T-cell (primary cell): ENCODE data around the gene STX1B. TPM values are rescaled to one million over a fixed set of nuclear protein-coding genes. Genes with fewer than 3 reads are reported as not detected.
A peak's percentile ranks its signal among the peaks of the same experiment; 100 is the strongest.

Experiments used
- ATAC-seq, 4 experiments: fragments of 200-7000 bp in 3 of 4; fragments of 150-1000 bp in 1 of 4; cut with Tn5 transposase; replicated peaks in 1 of 4; 1 replicate in 3 of 4; 2 replicates in 1 of 4; pipeline ENCODE4 v1.10.0; 2021; ENCODE audit warnings: moderate library complexity in 3 of 4, mild to moderate bottlenecking in 2 of 4, moderate number of reproducible peaks in 1 of 4
- CTCF ChIA-PET, 2 donors: fragments of 300-600 bp; sonication (Branson Sonifier 250); formaldehyde crosslinking; loops; one replicate each; lab custom pipeline; 2022; ENCODE audit warnings: antibody characterized with exemption in 2 of 2; lab: Charles Lee
- POLR2A ChIA-PET, 2 donors: fragments of 300-600 bp; sonication (Branson Sonifier 250); formaldehyde crosslinking; loops; one replicate each; lab custom pipeline; 2022; ENCODE audit warnings: antibody characterized with exemption in 2 of 2; lab: Charles Lee
- DNase-seq, 35 experiments: peaks; one replicate each; pipeline versions ENCODE4 v3.0.0 to v3.0.0-alpha.2; 2013 to 2023
- H3K27ac ChIP-seq: one replicate; pipeline ENCODE4 v1.5.1; 2013; ENCODE audit warnings: low read length
- H3K27me3 ChIP-seq, 2 experiments: replicated peaks in 1 of 2; 1 replicate in 1 of 2; 2 replicates in 1 of 2; pipeline versions ENCODE4 v1.6.1 to v1.7.0; 2013; ENCODE audit warnings: low read length in 1 of 2, mixed read lengths in 1 of 2; ENCODE audit not compliant: control insufficient read depth in 2 of 2, insufficient read depth in 2 of 2; ENCODE audit errors: extremely low read depth in 1 of 2
- H3K36me3 ChIP-seq, 2 donors: 1 replicate in 1 of 2; 2 replicates in 1 of 2; pipeline versions ENCODE4 v1.6.1 to v1.7.0; 2013; ENCODE audit warnings: low read length in 1 of 2; ENCODE audit not compliant: control insufficient read depth in 2 of 2, insufficient read depth in 1 of 2; ENCODE audit errors: extremely low read depth in 1 of 2
- H3K4me1 ChIP-seq, 2 experiments: 1 replicate in 1 of 2; 2 replicates in 1 of 2; pipeline versions ENCODE4 v1.6.1 to v1.7.0; 2013; ENCODE audit warnings: low read length in 2 of 2, mixed read lengths in 1 of 2; ENCODE audit not compliant: insufficient read depth in 2 of 2, control insufficient read depth in 1 of 2; ENCODE audit errors: extremely low read depth in 1 of 2
- H3K4me3 ChIP-seq, 2 donors: 1 replicate in 1 of 2; 2 replicates in 1 of 2; pipeline versions ENCODE4 v1.5.1 to v1.7.0; 2013; ENCODE audit warnings: mild to moderate bottlenecking in 2 of 2, low read length in 1 of 2, moderate library complexity in 1 of 2; ENCODE audit not compliant: control insufficient read depth in 1 of 2; ENCODE audit errors: extremely low read depth in 1 of 2
- H3K9me3 ChIP-seq: 2 replicates; pipeline ENCODE4 v1.7.0; 2013
- H3K27ac Mint-ChIP-seq, 2 donors: one replicate each; pipeline ENCODE4 v1.8.0; 2020 to 2021; ENCODE audit warnings: mild to moderate bottlenecking in 2 of 2, mixed read lengths in 2 of 2
- H3K27me3 Mint-ChIP-seq, 2 donors: one replicate each; pipeline ENCODE4 v1.8.0; 2021 to 2022; ENCODE audit warnings: mixed read lengths in 2 of 2
- H3K36me3 Mint-ChIP-seq: one replicate; pipeline ENCODE4 v1.8.0; 2021; ENCODE audit warnings: mixed read lengths
- H3K4me1 Mint-ChIP-seq, 3 donors: one replicate each; pipeline ENCODE4 v1.8.0; 2020 to 2022; ENCODE audit warnings: mixed read lengths in 3 of 3, mild to moderate bottlenecking in 1 of 3
- H3K4me3 Mint-ChIP-seq, 3 donors: one replicate each; pipeline ENCODE4 v1.8.0; 2020 to 2022; ENCODE audit warnings: mild to moderate bottlenecking in 3 of 3, mixed read lengths in 3 of 3, moderate library complexity in 3 of 3
- H3K9me3 Mint-ChIP-seq, 3 donors: one replicate each; pipeline ENCODE4 v1.8.0; 2020 to 2022; ENCODE audit warnings: mixed read lengths in 3 of 3
- WGBS: methylation state at CpG from one replicate; pipeline ENCODE4 v1.1.5; 2013; ENCODE audit warnings: missing lambda C conversion rate; ENCODE audit not compliant: insufficient coverage; 5-methylcytosine and 5-hydroxymethylcytosine counted together
- total RNA-seq, 35 experiments: library from RNA in 6 of 35; stranded (reverse) in 6 of 35; fragments of 120-200 nt in 1 of 35; gene quantifications; one replicate each; pipeline versions ENCODE4 v1.2.1 to v1.2.4 and lab custom pipeline; 2013 to 2026

STX1B gene
- total RNA-seq, 5 donors from 2014 or later (not counting 1 experiment from before 2014, with no cell fraction given), result 2.3 to 3.9 (median 3.4) TPM

GRCh38 chr16:31042866-31043265 lies 32.4 kb upstream of the STX1B start:
- H3K36me3 Mint-ChIP-seq, result peaks cover 16% of the 10 kb centered on the region
- H3K4me1 Mint-ChIP-seq, result no peaks in the 10 kb centered on the region
- 97% methylated on average over 9 of the region's 10 CpGs for WGBS
- no peak overlapping the region for H3K4me3 Mint-ChIP-seq
- DNase-seq (no peak), ATAC-seq (no peak)
- ChIA-PET CTCF (interaction anchor here in 1 of 2 donors (0.5 kb wide), 1 partner anchor 19 kb away, joined by 3 read pairs; no protein-coding TSS in a partner anchor), POLR2A (interaction anchor here in 1 of 2 donors (0.6 kb wide), 1 partner anchor 271 kb away, joined by 3 read pairs; no protein-coding TSS in a partner anchor)
- H3K9me3 Mint-ChIP-seq, result no peaks in the 10 kb centered on the region
- H3K4me1 ChIP-seq, result no peaks in the 10 kb centered on the region
- H3K27me3 ChIP-seq, result no peaks in the 10 kb centered on the region
- no peak overlapping the region for H3K4me3 ChIP-seq
- H3K27ac Mint-ChIP-seq, result no peak overlapping the region
- H3K27ac ChIP-seq, result no peak overlapping the region
- no peaks in the 10 kb centered on the region for H3K27me3 Mint-ChIP-seq
- peaks cover 10 to 38% of the 10 kb centered on the region in 2 donors for H3K36me3 ChIP-seq
- H3K9me3 ChIP-seq, result no peaks in the 10 kb centered on the region

GRCh38 chr16:31038993-31039392 lies 28.6 kb upstream of the STX1B start:
- POLR2A ChIA-PET, result no interaction called here
- Mint-ChIP-seq H3K36me3 (peaks cover 33% of the 10 kb centered on the region), H3K4me3 (no peak overlapping the region), H3K27me3 (no peaks in the 10 kb centered on the region), H3K9me3 (no peaks in the 10 kb centered on the region), H3K4me1 (peaks cover 10 to 16% (median 14%) of the 10 kb centered on the region in 3 donors), H3K27ac (no peak overlapping the region)
- WGBS, result 100% methylated on average over 2 of the region's 2 CpGs
- CTCF ChIA-PET, result interaction anchor here in 1 of 2 donors (0.5 kb wide), 1 partner anchor 76 kb away, joined by 3 read pairs; no protein-coding TSS in a partner anchor
- H3K27me3 ChIP-seq, result no peaks in the 10 kb centered on the region
- H3K4me3 ChIP-seq, result no peak overlapping the region
- DNase-seq (no peak), ATAC-seq (no peak)
- no peaks in the 10 kb centered on the region for H3K9me3 ChIP-seq
- H3K36me3 ChIP-seq, result peaks cover 15 to 60% of the 10 kb centered on the region in 2 donors
- H3K4me1 ChIP-seq, result peaks cover 0 to 10% of the 10 kb centered on the region in 2 experiments
- H3K27ac ChIP-seq, result no peak overlapping the region

- Mint-ChIP-seq H3K4me3 (no peak overlapping the region), H3K27me3 (no peaks in the 10 kb centered on the region), H3K36me3 (peaks cover 30% of the 10 kb centered on the region), H3K27ac (no peak overlapping the region), H3K9me3 (no peaks in the 10 kb centered on the region), H3K4me1 (peaks cover 22 to 29% (median 25%) of the 10 kb centered on the region in 3 donors)
- H3K27me3 ChIP-seq, result no peaks in the 10 kb centered on the region
- H3K4me3 ChIP-seq, result no peak overlapping the region
- H3K36me3 ChIP-seq, result peaks cover 10 to 53% of the 10 kb centered on the region in 2 donors
- POLR2A ChIA-PET, result interaction anchor here in 1 of 2 donors (0.5 kb wide), 1 partner anchor 289 kb away, joined by 3 read pairs; the partner anchor contains the start of gene PHKG2
- no peaks in the 10 kb centered on the region for H3K9me3 ChIP-seq
- no peak for ATAC-seq
- CTCF ChIA-PET, result no interaction called here
- whole genome bisulfite sequencing, result no CpG with 5 or more reads among the region's 2 CpGs
- DNase-seq, result no peak
- peaks cover 0 to 23% of the 10 kb centered on the region in 2 experiments for H3K4me1 ChIP-seq
- H3K27ac ChIP-seq, result no peak overlapping the region
Observed at GRCh38 chr16:31036691-31037090, 26.3 kb upstream of the STX1B start.

- WGBS, result 1% methylated on average over 39 of the region's 47 CpGs
- H3K36me3 Mint-ChIP-seq, result peaks cover 22% of the 10 kb centered on the region
- H3K27me3 ChIP-seq, result no peaks in the 10 kb centered on the region
Observed at GRCh38 chr16:31033709-31034492, 23.5 kb upstream of the STX1B start.

GRCh38 chr16:31032736-31033708 lies 22.6 kb upstream of the STX1B start, which contains the start of gene STX4:
Gene STX4, plus strand, starts transcription at chr16:31033558. Its CDS starts 248 bp downstream, at chr16:31033806.
- peak; percentile 88 to 100 (median 99) for DNase-seq
- 2% methylated on average over 70 of the region's 75 CpGs for WGBS
- no peaks in the 10 kb centered on the region for H3K9me3 Mint-ChIP-seq
- H3K36me3 ChIP-seq, result peaks cover 6 to 24% of the 10 kb centered on the region in 2 donors
- no peaks in the 10 kb centered on the region for H3K9me3 ChIP-seq
- H3K4me3 Mint-ChIP-seq, result peak within 1 kb of the TSS; percentile 85 to 97 (median 94)
- peak within 1 kb of the TSS; percentile 74 to 78 for H3K4me3 ChIP-seq
- H3K27me3 Mint-ChIP-seq, result no peaks in the 10 kb centered on the region
- ATAC-seq, result peak; percentile 82 to 84 (median 83)
- H3K36me3 Mint-ChIP-seq, result peaks cover 17% of the 10 kb centered on the region
- H3K27ac ChIP-seq, result peak within 1 kb of the TSS; percentile 98
- CTCF ChIA-PET, result interaction anchor here in 1 of 2 donors (1.0 to 1.8 kb wide), 2 partner anchors 41 to 427 kb away, joined by 4 read pairs; partner anchors contain the start of genes ARMC5, ZNF646 and ZNF668
- peak within 1 kb of the TSS; percentile 88 to 94 for H3K27ac Mint-ChIP-seq
- H3K27me3 ChIP-seq, result no peaks in the 10 kb centered on the region
- peaks cover 0 to 23% of the 10 kb centered on the region in 2 experiments for H3K4me1 ChIP-seq
- peaks cover 23 to 29% (median 26%) of the 10 kb centered on the region in 3 donors for H3K4me1 Mint-ChIP-seq
- POLR2A ChIA-PET, result interaction anchor here in 1 of 2 donors (0.6 kb wide), 1 partner anchor 131 kb away, joined by 3 read pairs; no protein-coding TSS in a partner anchor

More at GRCh38 chr16:31033709-31034492, 23.5 kb upstream of the STX1B start:
- CTCF ChIA-PET, result interaction anchor here in 1 of 2 donors (0.8 to 1.8 kb wide), 3 partner anchors 40 to 426 kb away, joined by 3 to 4 read pairs (median 4); partner anchors contain the start of genes ARMC5, ZNF646 and ZNF668
- peak overlapping the region; percentile 98 for H3K27ac ChIP-seq
- POLR2A ChIA-PET, result no interaction called here
- no peaks in the 10 kb centered on the region for H3K9me3 ChIP-seq
- H3K9me3 Mint-ChIP-seq, result no peaks in the 10 kb centered on the region
- H3K4me3 ChIP-seq, result peak overlapping the region; percentile 74 to 78
- peaks cover 23 to 29% (median 26%) of the 10 kb centered on the region in 3 donors for H3K4me1 Mint-ChIP-seq
- peaks cover 10 to 32% of the 10 kb centered on the region in 2 donors for H3K36me3 ChIP-seq
- ATAC-seq (peak; percentile 44 to 60 (median 56)), DNase-seq (peak; percentile 69 to 92 (median 82))
- peak overlapping the region; percentile 85 to 97 (median 94) for H3K4me3 Mint-ChIP-seq
- no peaks in the 10 kb centered on the region for H3K27me3 Mint-ChIP-seq
- peak overlapping the region; percentile 88 to 94 for H3K27ac Mint-ChIP-seq
- H3K4me1 ChIP-seq, result peaks cover 0 to 23% of the 10 kb centered on the region in 2 experiments
